Calu3 (cell line): ENCODE data around the gene CHST3. TPM values are rescaled to one million over a fixed set of nuclear protein-coding genes. Genes with fewer than 3 reads are reported as not detected.
A peak's percentile ranks its signal among the peaks of the same experiment; 100 is the strongest.
"Not testable (repeated sequence)": the region's sequence is repeated elsewhere in the genome, so short reads cannot be mapped to it uniquely, and the experiment has no call there.

Source experiments
- BruUV-seq: library from RNA; stranded (reverse); fragments of 400-500 nt; replicated peaks from 2 replicates; lab custom pipeline; 2021; lab: Mats Ljungman, UMichigan
- CTCF ChIA-PET: fragments of 300-600 bp; sonication (Branson Sonifier 250); formaldehyde crosslinking; loops from one replicate; lab custom pipeline; 2022; ENCODE audit warnings: antibody characterized with exemption; lab: Charles Lee
- DNase-seq: peaks from one replicate; pipeline ENCODE4 v3.0.0; 2022
- H3K27ac Mint-ChIP-seq: one replicate; pipeline ENCODE4 v1.8.0; 2022; ENCODE audit warnings: mixed read lengths; ENCODE audit not compliant: unreplicated experiment
- H3K27me3 Mint-ChIP-seq: one replicate; pipeline ENCODE4 v1.8.0; 2022; ENCODE audit warnings: mixed read lengths; ENCODE audit not compliant: unreplicated experiment
- H3K36me3 Mint-ChIP-seq: one replicate; pipeline ENCODE4 v1.8.0; 2022; ENCODE audit warnings: mild to moderate bottlenecking, moderate library complexity, mixed read lengths; ENCODE audit not compliant: insufficient read depth, unreplicated experiment
- H3K4me1 Mint-ChIP-seq: one replicate; pipeline ENCODE4 v1.8.0; 2022; ENCODE audit warnings: mild to moderate bottlenecking, low read depth, mixed read lengths; ENCODE audit not compliant: unreplicated experiment
- H3K4me3 Mint-ChIP-seq: one replicate; pipeline ENCODE4 v1.8.0; 2022; ENCODE audit warnings: mild to moderate bottlenecking, low read depth, moderate library complexity, mixed read lengths; ENCODE audit not compliant: unreplicated experiment
- H3K9me3 Mint-ChIP-seq: one replicate; pipeline ENCODE4 v1.8.0; 2022; ENCODE audit warnings: low read depth, mixed read lengths; ENCODE audit not compliant: unreplicated experiment
- intact Hi-C: fragments of 100-400 bp; cut with micrococcal nuclease; formaldehyde crosslinking; loops from one replicate; pipeline ENCODE4 v1.10.0; 2022; ENCODE audit not compliant: unreplicated experiment
- total RNA-seq: library from RNA; stranded (reverse); gene quantifications from 2 replicates; pipeline ENCODE4 v1.2.3, GENCODE V29; 2022
- TF ChIP-seq, protein P1 (sequence below): fragments of 200-600 bp; IDR thresholded peaks from one replicate; pipeline ENCODE4 v1.8.0; 2022; ENCODE audit warnings: antibody characterized with exemption; ENCODE audit not compliant: unreplicated experiment

CHST3 gene
- total RNA-seq, 1 experiment from 2014 or later, result 32.4 TPM

DNA sequence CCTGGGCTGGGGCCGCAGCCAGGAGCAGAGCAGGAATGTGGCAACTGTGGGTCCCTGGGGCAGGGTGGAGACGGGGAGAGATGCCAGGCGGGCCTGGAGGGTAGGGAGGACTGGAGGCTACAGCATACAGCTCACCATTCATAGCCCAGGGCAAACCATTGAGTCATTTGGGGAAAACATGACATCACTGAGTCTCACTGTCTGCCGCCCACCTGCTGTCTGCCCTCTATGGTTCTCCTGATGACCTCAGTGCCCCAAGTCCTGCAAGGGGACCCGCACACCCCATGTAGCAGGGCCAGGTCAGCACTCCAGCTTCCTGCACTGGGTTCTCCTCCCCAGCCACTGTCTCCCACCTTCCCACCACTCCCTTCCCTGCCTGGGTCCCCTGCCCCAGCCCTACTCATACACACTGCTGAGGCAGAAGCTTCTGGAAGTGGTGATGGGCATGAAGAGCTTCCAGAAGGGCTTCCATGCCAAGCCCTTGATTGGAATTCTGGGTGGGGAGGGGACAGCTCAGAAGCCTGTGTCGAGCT is 10.4 kb downstream of the CHST3 start:
- Mint-ChIP-seq H3K27ac (peak overlapping the region; percentile 79), H3K4me1 (peaks cover 77% of the 10 kb centered on the region), H3K36me3 (peaks cover 37% of the 10 kb centered on the region), H3K27me3 (no peaks in the 10 kb centered on the region), H3K9me3 (no peaks in the 10 kb centered on the region), H3K4me3 (peak overlapping the region; percentile 11)
- intact Hi-C loops, result no loop called here
- TF ChIP-seq, protein P1, sequence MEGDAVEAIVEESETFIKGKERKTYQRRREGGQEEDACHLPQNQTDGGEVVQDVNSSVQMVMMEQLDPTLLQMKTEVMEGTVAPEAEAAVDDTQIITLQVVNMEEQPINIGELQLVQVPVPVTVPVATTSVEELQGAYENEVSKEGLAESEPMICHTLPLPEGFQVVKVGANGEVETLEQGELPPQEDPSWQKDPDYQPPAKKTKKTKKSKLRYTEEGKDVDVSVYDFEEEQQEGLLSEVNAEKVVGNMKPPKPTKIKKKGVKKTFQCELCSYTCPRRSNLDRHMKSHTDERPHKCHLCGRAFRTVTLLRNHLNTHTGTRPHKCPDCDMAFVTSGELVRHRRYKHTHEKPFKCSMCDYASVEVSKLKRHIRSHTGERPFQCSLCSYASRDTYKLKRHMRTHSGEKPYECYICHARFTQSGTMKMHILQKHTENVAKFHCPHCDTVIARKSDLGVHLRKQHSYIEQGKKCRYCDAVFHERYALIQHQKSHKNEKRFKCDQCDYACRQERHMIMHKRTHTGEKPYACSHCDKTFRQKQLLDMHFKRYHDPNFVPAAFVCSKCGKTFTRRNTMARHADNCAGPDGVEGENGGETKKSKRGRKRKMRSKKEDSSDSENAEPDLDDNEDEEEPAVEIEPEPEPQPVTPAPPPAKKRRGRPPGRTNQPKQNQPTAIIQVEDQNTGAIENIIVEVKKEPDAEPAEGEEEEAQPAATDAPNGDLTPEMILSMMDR, result no peak
- CTCF ChIA-PET, result interaction anchor here (0.8 to 2.8 kb wide), 8 partner anchors 8 to 286 kb away, joined by 3 to 11 read pairs (median 4); partner anchors contain the start of gene CHST3
- BruUV-seq, result no TSS peak
- peak; percentile 66 for DNase-seq

DNA sequence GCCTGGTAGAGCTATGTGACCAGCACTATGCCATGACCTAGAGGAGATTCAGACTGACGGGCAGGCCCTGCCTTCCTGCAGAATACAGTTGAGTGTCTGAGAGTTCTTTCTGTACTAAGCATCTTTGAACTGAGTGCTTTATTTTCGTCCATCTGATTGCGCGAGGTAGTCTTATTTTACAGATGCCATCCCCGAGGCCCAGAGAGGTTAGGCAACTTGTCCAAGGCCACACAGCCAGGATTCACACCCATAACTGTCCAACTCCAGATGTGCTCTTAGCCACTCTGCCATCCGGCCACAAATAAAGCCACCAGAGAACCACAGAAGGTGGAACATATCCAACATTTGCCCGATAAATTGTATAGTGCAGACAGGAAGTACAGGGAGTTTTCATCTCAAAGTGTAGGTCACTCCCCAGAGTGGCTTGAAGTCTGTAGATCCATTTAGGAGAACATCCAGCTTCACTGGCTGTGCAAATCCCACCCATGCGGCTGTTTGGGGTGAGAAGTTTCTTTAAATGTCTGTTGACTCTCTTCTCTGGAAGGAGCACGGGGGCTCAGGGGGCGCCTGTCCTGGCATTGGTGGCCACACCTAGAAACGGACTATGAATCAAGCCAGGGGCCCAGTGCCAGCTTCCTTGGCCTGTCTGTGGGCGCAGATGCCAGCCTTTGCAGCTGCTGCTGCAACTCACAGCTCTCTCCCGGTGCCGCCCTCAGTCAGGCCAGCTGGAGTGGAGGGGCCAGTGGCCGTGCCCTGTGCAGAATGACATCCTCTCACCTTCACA is 11.1 kb downstream of the CHST3 start:
- peak overlapping the region; percentile 79 for H3K27ac Mint-ChIP-seq
- no peaks in the 10 kb centered on the region for H3K27me3 Mint-ChIP-seq
- TF ChIP-seq, protein P1, result no peak
- CTCF ChIA-PET, result interaction anchor here (0.8 to 2.8 kb wide), 9 partner anchors 7 to 79 kb away, joined by 3 to 11 read pairs (median 5); partner anchors contain the start of gene CHST3
- intact Hi-C loops, result no loop called here
- H3K4me1 Mint-ChIP-seq, result peaks cover 70% of the 10 kb centered on the region
- H3K36me3 Mint-ChIP-seq, result peaks cover 37% of the 10 kb centered on the region
- no peaks in the 10 kb centered on the region for H3K9me3 Mint-ChIP-seq
- BruUV-seq, result no TSS peak
- H3K4me3 Mint-ChIP-seq, result peak overlapping the region; percentile 11
- DNase-seq, result peak; percentile 60

DNA sequence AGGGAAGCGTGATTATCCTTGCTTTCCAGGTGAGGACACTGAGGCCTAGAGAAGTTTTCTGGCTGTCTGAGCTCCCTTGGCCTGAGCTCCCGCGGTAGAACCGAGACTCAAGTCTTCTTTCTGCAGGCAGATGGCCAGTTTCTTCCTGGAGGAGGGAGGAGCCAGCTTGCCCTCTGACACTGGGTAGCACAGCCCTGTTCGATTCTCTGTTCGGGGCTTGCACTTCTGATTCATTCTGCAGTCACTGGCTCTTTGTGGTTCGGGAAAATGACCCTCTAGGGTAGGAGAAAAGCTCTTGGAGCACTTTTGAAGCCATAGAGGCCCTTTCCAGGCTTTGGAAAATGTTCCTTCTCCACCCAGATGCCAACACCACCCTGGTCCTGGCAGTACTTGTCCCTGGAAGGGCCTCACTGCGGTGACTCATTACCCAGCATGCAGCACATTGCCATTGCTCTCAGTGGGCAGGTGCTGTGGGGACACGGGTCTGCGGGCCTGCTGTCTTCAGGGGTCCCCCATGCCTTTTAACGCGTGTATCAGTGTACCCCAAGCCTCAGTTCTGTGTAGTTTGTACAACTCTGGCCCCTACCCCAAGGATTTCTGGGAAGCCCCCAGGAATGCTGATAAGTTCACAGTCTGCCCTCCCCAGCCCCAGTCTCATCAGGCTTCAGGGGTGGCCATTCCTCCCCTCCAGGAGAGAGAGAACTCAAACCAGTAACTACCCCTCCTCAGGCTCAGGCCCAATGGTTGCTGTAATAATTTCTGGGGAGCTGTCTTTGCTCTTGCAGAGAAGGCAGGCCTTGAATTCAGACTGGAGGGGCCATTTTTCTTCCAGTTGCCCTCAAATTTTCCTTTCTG is 11.9 kb downstream of the CHST3 start:
- TF ChIP-seq, protein P1, result no peak
- DNase-seq, result peak; percentile 66
- no peaks in the 10 kb centered on the region for H3K9me3 Mint-ChIP-seq
- no peaks in the 10 kb centered on the region for H3K27me3 Mint-ChIP-seq
- intact Hi-C loops, result no loop called here
- BruUV-seq, result no TSS peak
- peak overlapping the region; percentile 79 for H3K27ac Mint-ChIP-seq
- CTCF ChIA-PET, result interaction anchor here (0.5 to 2.8 kb wide), 10 partner anchors 8 to 731 kb away, joined by 3 to 11 read pairs (median 3); partner anchors contain the start of gene CHST3
- H3K36me3 Mint-ChIP-seq, result peaks cover 37% of the 10 kb centered on the region
- peak overlapping the region; percentile 11 for H3K4me3 Mint-ChIP-seq
- H3K4me1 Mint-ChIP-seq, result peaks cover 62% of the 10 kb centered on the region

DNA sequence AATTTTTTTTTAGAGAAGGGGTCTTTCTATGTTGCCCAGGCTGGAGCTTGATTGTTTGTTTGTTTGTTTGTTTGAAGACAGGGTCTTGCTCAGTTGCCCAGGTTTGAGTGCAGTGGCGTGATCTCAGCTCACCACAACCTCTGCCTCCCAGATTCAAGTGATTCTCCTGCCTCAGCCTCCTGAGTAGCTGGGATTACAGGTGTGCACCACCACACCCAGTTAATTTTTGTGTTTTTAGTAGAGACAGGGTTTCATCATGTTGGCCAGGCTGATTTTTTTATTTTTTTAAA is 13.4 kb downstream of the CHST3 start:
- intact Hi-C loops, DNase-seq, H3K27ac Mint-ChIP-seq, H3K9me3 Mint-ChIP-seq, H3K27me3 Mint-ChIP-seq, BruUV-seq, H3K4me3 Mint-ChIP-seq: not testable (repeated sequence)
- Mint-ChIP-seq H3K36me3 (peaks cover 30% of the 10 kb centered on the region), H3K4me1 (peaks cover 47% of the 10 kb centered on the region)
- CTCF ChIA-PET, result interaction anchor here (0.9 to 2.2 kb wide), 3 partner anchors 10 to 25 kb away, joined by 3 to 5 read pairs (median 3); partner anchors contain the start of gene CHST3
